ENCODE data around the gene KDF1.

Gene KDF1

DNA sequence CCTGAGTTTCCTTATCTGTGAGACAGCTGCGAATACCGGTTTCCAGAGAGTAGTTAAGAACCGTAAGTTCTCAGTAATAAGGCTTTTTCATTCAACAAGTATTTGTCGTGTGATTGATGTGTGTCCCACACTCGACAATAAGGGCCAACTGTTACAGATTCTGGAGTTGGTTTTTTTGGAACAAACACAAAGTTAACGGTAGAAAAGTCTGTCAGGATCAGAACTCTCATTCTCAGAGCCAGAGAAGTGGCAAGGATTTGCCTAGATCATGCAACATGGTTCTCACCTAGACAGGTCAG, 37.9 kb downstream of the KDF1 start:
- Histone ChIP-seq H3K9me3 (ENCODE audit: control insufficient read depth in 1 of 2, low read length in 2 of 2) (no peaks in the 10 kb centered on the region), H3K4me3 (ENCODE audit: low read depth in 1 of 2, low read length in 2 of 2) (peak overlapping the region; percentile 75 to 98), H3K9ac (ENCODE audit: low read depth in 1 of 2, low read length in 2 of 2) (peak overlapping the region; percentile 90 to 97), H3K27ac (ENCODE audit: low read depth, low read length) (no peak overlapping the region), H3K27me3 (ENCODE audit: control insufficient read depth in 1 of 2, insufficient read depth in 2 of 2, low read length in 2 of 2) (no peaks in the 10 kb centered on the region), H3K36me3 (ENCODE audit: control insufficient read depth in 1 of 2, insufficient read depth in 2 of 2, low read length in 2 of 2) (peaks cover 0 to 17% of the 10 kb centered on the region in 2 donors), H3K4me1 (ENCODE audit: control insufficient read depth in 1 of 2, insufficient read depth in 2 of 2, low read length in 2 of 2) (peaks cover 13 to 19% of the 10 kb centered on the region in 2 donors)

DNA sequence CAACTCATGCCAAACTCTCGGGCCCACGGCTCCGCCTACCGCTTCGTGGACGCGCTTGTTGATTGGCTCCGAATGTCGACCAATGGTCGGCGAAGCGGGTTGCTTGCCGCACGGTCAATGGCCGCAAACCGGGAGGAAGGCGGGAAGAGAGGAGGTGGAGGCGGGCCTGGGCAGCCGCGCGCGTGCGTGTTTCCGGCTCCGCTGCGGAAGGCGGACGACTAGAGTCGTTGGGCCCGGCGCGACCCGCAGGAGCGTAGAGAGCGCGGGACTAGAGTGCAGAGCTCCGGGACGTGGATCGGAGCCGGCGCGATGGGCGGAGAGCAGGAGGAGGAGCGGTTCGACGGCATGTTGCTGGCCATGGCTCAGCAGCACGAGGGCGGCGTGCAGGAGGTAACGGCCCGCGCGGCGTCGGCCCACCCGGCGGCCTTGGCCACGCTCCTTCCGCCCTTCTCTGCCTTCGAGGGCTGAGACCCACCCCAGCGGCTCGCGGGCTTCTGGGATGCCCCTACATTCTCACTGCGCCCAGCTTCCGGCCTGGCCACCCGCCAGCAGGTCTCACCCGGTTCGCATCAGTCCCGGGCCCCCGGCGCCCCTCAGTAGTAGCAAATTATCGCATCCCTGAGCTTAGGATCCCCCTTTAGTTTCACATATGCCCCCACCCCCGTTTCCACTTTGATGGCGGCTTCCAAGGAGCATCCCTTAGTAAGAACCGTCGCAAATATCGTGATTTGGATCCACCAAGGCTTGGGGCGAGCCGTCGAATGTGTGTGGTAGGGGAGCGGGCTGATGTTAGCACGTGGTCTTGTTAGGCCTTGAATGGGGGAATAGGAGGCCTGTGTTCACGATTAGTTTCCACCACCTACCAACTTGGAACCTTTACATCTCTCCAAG, 38.5 kb downstream of the KDF1 start, which contains the start of gene NUDC:
NUDC (plus strand) TSS at position 204 of the 891 bp plus-strand sequence; CDS start at position 310, 106 bp downstream.
- Histone ChIP-seq H3K27ac (ENCODE audit: low read depth, low read length) (peak within 1 kb of the TSS; percentile 87), H3K9ac (ENCODE audit: low read depth in 1 of 2, low read length in 2 of 2) (peak within 1 kb of the TSS; percentile 90 to 97), H3K4me1 (ENCODE audit: control insufficient read depth in 1 of 2, insufficient read depth in 2 of 2, low read length in 2 of 2) (peaks cover 13 to 19% of the 10 kb centered on the region in 2 donors), H3K4me3 (ENCODE audit: low read depth in 1 of 2, low read length in 2 of 2) (peak within 1 kb of the TSS; percentile 75 to 98), H3K36me3 (ENCODE audit: control insufficient read depth in 1 of 2, insufficient read depth in 2 of 2, low read length in 2 of 2) (peaks cover 0 to 17% of the 10 kb centered on the region in 2 donors), H3K27me3 (ENCODE audit: control insufficient read depth in 1 of 2, insufficient read depth in 2 of 2, low read length in 2 of 2) (no peaks in the 10 kb centered on the region), H3K9me3 (ENCODE audit: control insufficient read depth in 1 of 2, low read length in 2 of 2) (no peaks in the 10 kb centered on the region)

- Histone ChIP-seq H3K9me3 (ENCODE audit: control insufficient read depth in 1 of 2, low read length in 2 of 2) (no peaks in the 10 kb centered on the region), H3K9ac (ENCODE audit: low read depth in 1 of 2, low read length in 2 of 2) (peak overlapping the region; percentile 85 to 90), H3K4me3 (ENCODE audit: low read depth in 1 of 2, low read length in 2 of 2) (peak overlapping the region; percentile 75 to 98), H3K36me3 (ENCODE audit: control insufficient read depth in 1 of 2, insufficient read depth in 2 of 2, low read length in 2 of 2) (peaks cover 0 to 13% of the 10 kb centered on the region in 2 donors), H3K4me1 (ENCODE audit: control insufficient read depth in 1 of 2, insufficient read depth in 2 of 2, low read length in 2 of 2) (peaks cover 13 to 19% of the 10 kb centered on the region in 2 donors), H3K27me3 (ENCODE audit: control insufficient read depth in 1 of 2, insufficient read depth in 2 of 2, low read length in 2 of 2) (no peaks in the 10 kb centered on the region), H3K27ac (ENCODE audit: low read depth, low read length) (peak overlapping the region; percentile 87)
These were observed 39.1 kb downstream of the KDF1 start for GRCh38 chr1:26921126-26921539.

DNA sequence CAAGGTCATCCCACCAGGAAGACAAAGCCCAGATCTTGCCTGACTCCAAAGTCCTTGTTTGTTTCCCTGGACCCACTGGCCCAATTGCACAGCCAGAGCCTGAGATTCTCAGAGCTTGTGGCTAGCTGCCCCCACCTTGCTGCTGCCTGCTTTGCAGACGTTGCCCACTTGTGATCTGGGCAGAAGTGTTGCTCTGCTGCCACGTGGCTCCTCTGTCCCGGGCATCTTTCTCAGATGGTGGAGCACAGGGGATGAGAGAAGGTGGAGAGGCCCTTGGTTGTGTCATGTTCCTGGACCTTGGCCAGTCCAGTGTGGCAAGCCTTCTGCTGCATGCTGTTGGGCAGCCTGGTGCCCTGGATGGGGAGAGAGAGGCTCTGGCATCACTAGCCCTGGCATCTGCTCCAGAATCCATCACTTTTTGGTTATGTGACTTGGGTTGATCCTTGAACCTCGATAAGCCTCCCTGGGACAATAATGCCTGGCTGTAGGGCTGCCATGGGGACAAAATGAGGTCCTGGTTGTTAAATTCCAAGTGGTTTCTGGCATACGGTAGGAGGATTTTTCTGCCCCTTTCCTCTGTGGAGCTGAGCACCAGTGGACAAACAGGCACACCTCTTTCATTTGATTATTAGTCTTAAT, 44.9 kb downstream of the KDF1 start:
- Histone ChIP-seq H3K9ac (ENCODE audit: low read depth in 1 of 2, low read length in 2 of 2) (peak overlapping the region in 1 of 2 donors; percentile 14), H3K27me3 (ENCODE audit: control insufficient read depth in 1 of 2, insufficient read depth in 2 of 2, low read length in 2 of 2) (no peaks in the 10 kb centered on the region), H3K36me3 (ENCODE audit: control insufficient read depth in 1 of 2, insufficient read depth in 2 of 2, low read length in 2 of 2) (peaks cover 0 to 4% of the 10 kb centered on the region in 2 donors), H3K9me3 (ENCODE audit: control insufficient read depth in 1 of 2, low read length in 2 of 2) (no peaks in the 10 kb centered on the region), H3K4me1 (ENCODE audit: control insufficient read depth in 1 of 2, insufficient read depth in 2 of 2, low read length in 2 of 2) (peaks cover 20 to 25% of the 10 kb centered on the region in 2 donors), H3K4me3 (ENCODE audit: low read depth in 1 of 2, low read length in 2 of 2) (no peak overlapping the region), H3K27ac (ENCODE audit: low read depth, low read length) (peak overlapping the region; percentile 53)

DNA sequence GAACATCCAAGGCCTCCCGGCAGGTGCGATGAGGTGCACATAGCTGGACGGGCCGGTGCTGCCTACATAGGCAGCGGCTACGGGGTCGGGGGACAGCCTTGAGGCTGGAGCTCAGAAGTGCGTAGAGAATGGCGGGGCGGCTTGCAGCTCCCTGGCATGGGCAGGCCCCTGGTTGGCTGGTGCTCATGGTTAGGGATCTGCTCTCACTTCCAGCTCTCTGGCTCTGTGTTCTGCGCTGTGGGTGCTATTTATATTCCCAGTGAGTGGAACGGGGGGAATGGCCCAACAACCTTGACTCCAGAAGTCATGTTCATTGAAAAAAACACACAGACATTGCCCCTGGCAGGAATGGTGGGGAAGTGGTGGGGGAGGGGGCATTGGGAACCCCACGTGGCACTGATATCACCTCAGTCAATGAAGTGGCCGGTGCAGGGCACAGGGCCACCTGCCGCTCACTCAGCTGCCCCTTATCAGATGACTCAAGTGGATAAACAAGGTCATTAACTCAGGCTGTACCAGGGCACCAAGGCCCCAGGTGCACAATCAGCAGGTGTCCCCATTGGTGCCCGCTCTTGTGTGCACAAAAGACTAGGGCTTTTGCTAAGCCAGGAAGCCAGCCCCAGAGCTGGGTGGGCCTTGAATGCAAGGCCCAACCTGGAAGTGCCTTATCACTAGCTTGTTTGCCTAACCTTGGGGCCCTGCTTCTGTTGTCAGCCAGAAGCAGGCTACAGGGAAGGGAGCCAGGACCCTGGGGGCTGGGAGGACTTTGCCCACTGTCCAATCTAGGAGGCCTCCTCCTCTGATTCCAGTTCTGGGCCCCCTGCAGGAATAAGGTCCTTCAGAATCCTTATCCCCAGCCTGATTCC, 46.3 kb downstream of the KDF1 start, which contains the start of gene NR0B2:
NR0B2 (minus strand) TSS at position 222 of the 866 bp plus-strand sequence; CDS start at position 187, 35 bp downstream.
- H3K36me3 ChIP-seq (ENCODE audit: control insufficient read depth in 1 of 2, insufficient read depth in 2 of 2, low read length in 2 of 2) = peaks cover 0 to 4% of the 10 kb centered on the region in 2 donors
- H3K27me3 ChIP-seq (ENCODE audit: control insufficient read depth in 1 of 2, insufficient read depth in 2 of 2, low read length in 2 of 2) = no peaks in the 10 kb centered on the region
- H3K27ac ChIP-seq (ENCODE audit: low read depth, low read length) = peak within 1 kb of the TSS; percentile 94
- H3K9ac ChIP-seq (ENCODE audit: low read depth in 1 of 2, low read length in 2 of 2) = peak within 1 kb of the TSS; percentile 96 to 97
- peaks cover 25 to 30% of the 10 kb centered on the region in 2 donors for H3K4me1 ChIP-seq (ENCODE audit: control insufficient read depth in 1 of 2, insufficient read depth in 2 of 2, low read length in 2 of 2)
- peak within 1 kb of the TSS; percentile 66 to 83 for H3K4me3 ChIP-seq (ENCODE audit: low read depth in 1 of 2, low read length in 2 of 2)
- no peaks in the 10 kb centered on the region for H3K9me3 ChIP-seq (ENCODE audit: control insufficient read depth in 1 of 2, low read length in 2 of 2)

- Histone ChIP-seq H3K9ac (ENCODE audit: low read depth in 1 of 2, low read length in 2 of 2) (peak overlapping the region; percentile 96 to 97), H3K27ac (ENCODE audit: low read depth, low read length) (peak overlapping the region; percentile 94), H3K36me3 (ENCODE audit: control insufficient read depth in 1 of 2, insufficient read depth in 2 of 2, low read length in 2 of 2) (peaks cover 0 to 4% of the 10 kb centered on the region in 2 donors), H3K9me3 (ENCODE audit: control insufficient read depth in 1 of 2, low read length in 2 of 2) (no peaks in the 10 kb centered on the region), H3K4me1 (ENCODE audit: control insufficient read depth in 1 of 2, insufficient read depth in 2 of 2, low read length in 2 of 2) (peaks cover 25 to 30% of the 10 kb centered on the region in 2 donors), H3K4me3 (ENCODE audit: low read depth in 1 of 2, low read length in 2 of 2) (peak overlapping the region; percentile 66 to 83), H3K27me3 (ENCODE audit: control insufficient read depth in 1 of 2, insufficient read depth in 2 of 2, low read length in 2 of 2) (no peaks in the 10 kb centered on the region)
These were observed 46.9 kb downstream of the KDF1 start for GRCh38 chr1:26913389-26913753.

GRCh38 chr1:26912147-26912490, 48.1 kb downstream of the KDF1 start:
- Histone ChIP-seq H3K4me3 (ENCODE audit: low read depth in 1 of 2, low read length in 2 of 2) (peak overlapping the region; percentile 66 to 83), H3K36me3 (ENCODE audit: control insufficient read depth in 1 of 2, insufficient read depth in 2 of 2, low read length in 2 of 2) (peaks cover 0 to 4% of the 10 kb centered on the region in 2 donors)

GRCh38 chr1:26911399-26912146, 48.7 kb downstream of the KDF1 start:
- no peaks in the 10 kb centered on the region for H3K9me3 ChIP-seq (ENCODE audit: control insufficient read depth in 1 of 2, low read length in 2 of 2)
- peaks cover 0 to 4% of the 10 kb centered on the region in 2 donors for H3K36me3 ChIP-seq (ENCODE audit: control insufficient read depth in 1 of 2, insufficient read depth in 2 of 2, low read length in 2 of 2)
- no peaks in the 10 kb centered on the region for H3K27me3 ChIP-seq (ENCODE audit: control insufficient read depth in 1 of 2, insufficient read depth in 2 of 2, low read length in 2 of 2)
- H3K4me1 ChIP-seq (ENCODE audit: control insufficient read depth in 1 of 2, insufficient read depth in 2 of 2, low read length in 2 of 2) = peaks cover 30 to 35% of the 10 kb centered on the region in 2 donors
- H3K4me3 ChIP-seq (ENCODE audit: low read depth in 1 of 2, low read length in 2 of 2) = peak overlapping the region; percentile 66 to 83
- H3K9ac ChIP-seq (ENCODE audit: low read depth in 1 of 2, low read length in 2 of 2) = peak overlapping the region; percentile 69 to 97
- H3K27ac ChIP-seq (ENCODE audit: low read depth, low read length) = peak overlapping the region; percentile 59

More at GRCh38 chr1:26912147-26912490, 48.1 kb downstream of the KDF1 start:
- no peaks in the 10 kb centered on the region for H3K9me3 ChIP-seq (ENCODE audit: control insufficient read depth in 1 of 2, low read length in 2 of 2)
- H3K9ac ChIP-seq (ENCODE audit: low read depth in 1 of 2, low read length in 2 of 2) = peak overlapping the region; percentile 96 to 97
- peak overlapping the region; percentile 94 for H3K27ac ChIP-seq (ENCODE audit: low read depth, low read length)
- H3K27me3 ChIP-seq (ENCODE audit: control insufficient read depth in 1 of 2, insufficient read depth in 2 of 2, low read length in 2 of 2) = no peaks in the 10 kb centered on the region
- peaks cover 26 to 31% of the 10 kb centered on the region in 2 donors for H3K4me1 ChIP-seq (ENCODE audit: control insufficient read depth in 1 of 2, insufficient read depth in 2 of 2, low read length in 2 of 2)
